ENCODE data around the gene UNC5C. TPM values are rescaled to one million over a fixed set of nuclear protein-coding genes. Genes with fewer than 3 reads are reported as not detected.

The UNC5C gene
- total and polyA plus RNA-seq, 2 of the 8 experiments (the other 6 are each of a cell fraction or from before 2014, with no cell fraction given): 0.30 to 1.3 TPM

GRCh38 chr4:95129031-95129430, 419.7 kb downstream of the UNC5C start:
- no peaks in the 10 kb centered on the region for H3K9me3 ChIP-seq (ENCODE audit: insufficient read depth in 2 of 2, low read depth in 1 of 2, low read length in 1 of 2)
- no peaks in the 10 kb centered on the region; a peak in 1 of 7 replicates for H3K4me1 ChIP-seq (replicated peaks in 1 of 4; ENCODE audit: control insufficient read depth in 3 of 4, insufficient read depth in 4 of 4, low read length in 3 of 4)
- H3K23ac ChIP-seq (ENCODE audit: insufficient read length): no peak overlapping the region
- no peak overlapping the region for H2BK5ac ChIP-seq (ENCODE audit: low read depth, low read length)
- no peak overlapping the region for H3K4ac ChIP-seq (replicated peaks; ENCODE audit: insufficient read length, low read depth, low read length)
- no peak overlapping the region for H2AFZ ChIP-seq (ENCODE audit: low read length)
- H3K4me3 ChIP-seq (ENCODE audit: extremely low read depth in 1 of 4, insufficient read depth in 2 of 4, low read depth in 3 of 4, low read length in 4 of 4): no peak overlapping the region
- no peak overlapping the region for H3K27ac ChIP-seq (ENCODE audit: low read depth, low read length)
- no peak overlapping the region for H2BK15ac ChIP-seq (ENCODE audit: low read length)
- no peaks in the 10 kb centered on the region for H3K36me3 ChIP-seq (ENCODE audit: control insufficient read depth in 2 of 4, insufficient read depth in 4 of 4, low read length in 3 of 4)
- H3K9ac ChIP-seq (replicated peaks in 1 of 4; ENCODE audit: extremely low read depth in 1 of 4, low read depth in 3 of 4, low read length in 3 of 4): no peak overlapping the region
- H3K79me2 ChIP-seq (ENCODE audit: control insufficient read depth in 1 of 2, insufficient read depth in 2 of 2, low read length in 2 of 2): no peaks in the 10 kb centered on the region
- no peak overlapping the region for H4K91ac ChIP-seq (replicated peaks; ENCODE audit: insufficient read length, low read length)
- no peak overlapping the region for H2AK5ac ChIP-seq (ENCODE audit: low read depth, low read length)
- H3K23me2 ChIP-seq (ENCODE audit: low read depth, low read length): no peaks in the 10 kb centered on the region
- H4K5ac ChIP-seq (ENCODE audit: insufficient read length, low read depth, low read length): no peak overlapping the region
- no peak overlapping the region for H4K8ac ChIP-seq (ENCODE audit: extremely low read depth, insufficient read depth, low read length)
- H2BK20ac ChIP-seq (ENCODE audit: low read length): no peak overlapping the region
- CTCF ChIA-PET (ENCODE audit: partially characterized antibody): interaction anchor here (0.6 kb wide), 1 partner anchor 505 kb away, joined by 3 read pairs; no protein-coding TSS in a partner anchor
- no peak for FAIRE-seq
- no peak overlapping the region for H3K18ac ChIP-seq (ENCODE audit: extremely low read depth, low read length)
- no peak overlapping the region for H2BK120ac ChIP-seq (replicated peaks; ENCODE audit: low read depth, low read length)
- POLR2A ChIA-PET (ENCODE audit: partially characterized antibody): no interaction called here
- H4K20me1 ChIP-seq (replicated peaks in 1 of 2; ENCODE audit: control insufficient read depth in 1 of 2, insufficient read depth in 2 of 2, low read length in 2 of 2): no peaks in the 10 kb centered on the region
- H3K27me3 ChIP-seq (replicated peaks in 1 of 4; ENCODE audit: control insufficient read depth in 3 of 4, extremely low read depth in 1 of 4, insufficient read depth in 3 of 4, low read length in 3 of 4): no peaks in the 10 kb centered on the region
- no peak overlapping the region for H3K56ac ChIP-seq (replicated peaks; ENCODE audit: insufficient read length, low read depth, low read length)
- WGBS, 2 experiments (ENCODE audit: extremely low coverage in 1 of 2, insufficient coverage in 1 of 2, insufficient read length in 1 of 2, insufficient replicate concordance in 2 of 2, low coverage in 1 of 2, low lambda C conversion rate in 2 of 2, missing lambda C conversion rate in 1 of 2): 94% methylated on average over 4 of the region's 4 CpGs; no CpG with 5 or more reads in 1 of the 2 experiments
- DNase-seq (ENCODE audit: low read depth in 1 of 2, low spot score in 2 of 2): no peak
- no peaks in the 10 kb centered on the region for H3K79me1 ChIP-seq (ENCODE audit: low read depth, low read length)
- H3K4me2 ChIP-seq (ENCODE audit: insufficient read depth in 1 of 2, low read depth in 2 of 2, low read length in 2 of 2): no peak overlapping the region
- H3K14ac ChIP-seq (ENCODE audit: insufficient read length): no peak overlapping the region
- TF ChIP-seq POU5F1 (IDR thresholded peaks at IDR 0.05; ENCODE audit: low read depth, low read length) (no peak), SAP30 (IDR thresholded peaks at IDR 0.05; ENCODE audit: insufficient read depth, insufficient replicate concordance, low read length) (no peak), POLR2A (IDR thresholded peaks at IDR 0.05; ENCODE audit: control extremely low read depth in 1 of 2, low read depth in 2 of 2, low read length in 2 of 2) (no peak), CBX5 (IDR thresholded peaks at IDR 0.05; ENCODE audit: low read depth, low read length) (no peak)
- H2BK12ac ChIP-seq (ENCODE audit: low read depth, low read length): no peak overlapping the region
